Type B pancreatic cell (in vitro differentiated cells): ENCODE data around the gene PRKD1. TPM values are rescaled to one million over a fixed set of nuclear protein-coding genes. Genes with fewer than 3 reads are reported as not detected.

Experiments
- DNase-seq: peaks from one replicate; pipeline ENCODE4 v3.0.0; 2021; ENCODE audit warnings: mixed read lengths; ENCODE audit not compliant: unreplicated experiment; ENCODE audit errors: extremely low spot score
- H3K27ac Mint-ChIP-seq: 2 replicates; pipeline ENCODE4 v1.8.0; 2021; ENCODE audit warnings: mild to moderate bottlenecking, mixed read lengths
- H3K27me3 Mint-ChIP-seq: 2 replicates; pipeline ENCODE4 v1.8.0; 2021; ENCODE audit warnings: mixed read lengths
- H3K36me3 Mint-ChIP-seq: 2 replicates; pipeline ENCODE4 v1.8.0; 2021; ENCODE audit warnings: mixed read lengths
- H3K4me1 Mint-ChIP-seq: one replicate; pipeline ENCODE4 v1.8.0; 2021; ENCODE audit warnings: mixed read lengths; ENCODE audit not compliant: unreplicated experiment
- H3K4me3 Mint-ChIP-seq: 2 replicates; pipeline ENCODE4 v1.8.0; 2021; ENCODE audit warnings: mild to moderate bottlenecking, mixed read lengths
- H3K9me3 Mint-ChIP-seq: 2 replicates; pipeline ENCODE4 v1.8.0; 2021; ENCODE audit warnings: mixed read lengths
- total RNA-seq: library from RNA; stranded (reverse); gene quantifications from 2 replicates; pipeline ENCODE4 v1.2.1, GENCODE V29; 2021; ENCODE audit warnings: low replicate concordance
- TF ChIP-seq, protein P1 (sequence below): fragments of 200-600 bp; sonication (generic); conservative IDR thresholded peaks from 2 replicates; pipeline ENCODE4 v1.5.0; 2021; ENCODE audit warnings: antibody characterized with exemption, mild to moderate bottlenecking

PRKD1 gene
- total RNA-seq, 1 donor from 2014 or later: 16.3 TPM

- TF ChIP-seq, protein P1, sequence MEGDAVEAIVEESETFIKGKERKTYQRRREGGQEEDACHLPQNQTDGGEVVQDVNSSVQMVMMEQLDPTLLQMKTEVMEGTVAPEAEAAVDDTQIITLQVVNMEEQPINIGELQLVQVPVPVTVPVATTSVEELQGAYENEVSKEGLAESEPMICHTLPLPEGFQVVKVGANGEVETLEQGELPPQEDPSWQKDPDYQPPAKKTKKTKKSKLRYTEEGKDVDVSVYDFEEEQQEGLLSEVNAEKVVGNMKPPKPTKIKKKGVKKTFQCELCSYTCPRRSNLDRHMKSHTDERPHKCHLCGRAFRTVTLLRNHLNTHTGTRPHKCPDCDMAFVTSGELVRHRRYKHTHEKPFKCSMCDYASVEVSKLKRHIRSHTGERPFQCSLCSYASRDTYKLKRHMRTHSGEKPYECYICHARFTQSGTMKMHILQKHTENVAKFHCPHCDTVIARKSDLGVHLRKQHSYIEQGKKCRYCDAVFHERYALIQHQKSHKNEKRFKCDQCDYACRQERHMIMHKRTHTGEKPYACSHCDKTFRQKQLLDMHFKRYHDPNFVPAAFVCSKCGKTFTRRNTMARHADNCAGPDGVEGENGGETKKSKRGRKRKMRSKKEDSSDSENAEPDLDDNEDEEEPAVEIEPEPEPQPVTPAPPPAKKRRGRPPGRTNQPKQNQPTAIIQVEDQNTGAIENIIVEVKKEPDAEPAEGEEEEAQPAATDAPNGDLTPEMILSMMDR: no peak
- DNase-seq: no peak
- H3K9me3 Mint-ChIP-seq: no peaks in the 10 kb centered on the region
- no peak overlapping the region for H3K4me3 Mint-ChIP-seq
- H3K27ac Mint-ChIP-seq: no peak overlapping the region
- H3K27me3 Mint-ChIP-seq: no peaks in the 10 kb centered on the region
- no peaks in the 10 kb centered on the region for H3K4me1 Mint-ChIP-seq
- H3K36me3 Mint-ChIP-seq: peaks cover 8% of the 10 kb centered on the region
These were observed 310.7 kb downstream of the PRKD1 start for GRCh38 chr14:29616922-29617321.

- Mint-ChIP-seq H3K27ac (no peak overlapping the region), H3K4me3 (no peak overlapping the region), H3K27me3 (no peaks in the 10 kb centered on the region), H3K36me3 (no peaks in the 10 kb centered on the region), H3K9me3 (no peaks in the 10 kb centered on the region), H3K4me1 (no peaks in the 10 kb centered on the region)
- DNase-seq: no peak
- TF ChIP-seq, protein P1: no peak
These were observed 318.8 kb downstream of the PRKD1 start for GRCh38 chr14:29608861-29609260.

DNA sequence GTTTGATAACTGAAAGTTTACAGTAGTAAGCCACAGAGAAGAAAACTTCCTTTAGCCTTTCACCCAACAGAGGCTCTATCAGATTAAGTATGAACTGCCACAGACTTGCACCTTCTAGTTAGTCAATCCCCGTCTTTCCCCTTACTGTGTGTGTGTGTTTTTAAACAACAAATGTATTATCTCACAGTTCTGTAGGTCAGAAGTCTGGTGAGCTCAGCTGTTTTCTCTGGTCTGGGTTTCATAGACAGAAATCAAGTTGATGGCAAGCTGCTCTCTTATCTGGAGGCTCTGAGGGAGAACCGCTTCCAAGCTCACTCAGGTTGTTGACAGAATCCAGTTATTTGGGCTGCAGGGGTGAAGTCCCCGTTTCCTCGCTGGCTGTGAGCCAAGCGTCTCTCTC lies 320.5 kb downstream of the PRKD1 start:
- DNase-seq: no peak
- no peaks in the 10 kb centered on the region for H3K27me3 Mint-ChIP-seq
- H3K4me1 Mint-ChIP-seq: no peaks in the 10 kb centered on the region
- H3K27ac Mint-ChIP-seq: no peak overlapping the region
- H3K9me3 Mint-ChIP-seq: no peaks in the 10 kb centered on the region
- TF ChIP-seq, protein P1: no peak
- H3K4me3 Mint-ChIP-seq: no peak overlapping the region
- no peaks in the 10 kb centered on the region for H3K36me3 Mint-ChIP-seq

DNA sequence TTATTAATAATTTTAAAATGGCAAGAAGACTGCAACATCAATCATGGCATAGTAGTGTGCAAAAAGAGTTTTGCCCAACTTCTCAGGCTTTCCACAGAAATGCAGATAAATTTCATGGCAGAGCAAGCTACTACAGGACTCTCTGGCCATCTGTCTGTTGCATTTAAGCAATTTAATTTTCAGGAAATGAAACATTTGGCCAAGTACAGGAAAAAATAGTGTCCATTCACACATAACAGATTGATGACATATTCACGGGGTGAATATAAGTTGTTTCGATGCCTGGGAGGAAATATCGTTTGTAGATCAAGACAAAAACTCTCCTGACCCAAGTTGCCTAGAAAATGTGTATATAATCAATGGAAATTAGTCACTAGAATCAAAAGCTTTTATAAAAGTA lies 324.0 kb downstream of the PRKD1 start:
- TF ChIP-seq, protein P1: no peak
- H3K27me3 Mint-ChIP-seq: no peaks in the 10 kb centered on the region
- peaks cover 10% of the 10 kb centered on the region for H3K4me1 Mint-ChIP-seq
- no peak overlapping the region for H3K27ac Mint-ChIP-seq
- no peaks in the 10 kb centered on the region for H3K36me3 Mint-ChIP-seq
- H3K9me3 Mint-ChIP-seq: no peaks in the 10 kb centered on the region
- DNase-seq: no peak
- no peak overlapping the region for H3K4me3 Mint-ChIP-seq

DNA sequence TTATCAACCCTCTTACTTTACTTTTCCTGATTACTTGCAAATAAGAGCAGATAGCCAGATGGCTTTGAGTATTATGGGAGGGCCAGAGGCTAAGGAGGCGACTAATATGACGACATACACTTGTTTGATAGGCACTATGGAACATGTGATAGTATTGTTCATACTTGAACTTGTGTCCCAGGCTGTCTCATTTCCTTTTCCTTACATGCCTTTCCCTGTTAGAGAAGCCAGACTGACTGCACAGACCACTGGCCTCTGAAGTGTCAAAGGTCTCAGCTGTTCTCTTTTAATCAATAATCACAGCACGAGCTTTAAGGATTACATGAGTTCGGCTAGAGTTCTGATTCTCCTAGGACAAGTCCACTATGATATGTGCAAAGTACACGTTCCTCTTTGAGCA lies 326.0 kb downstream of the PRKD1 start:
- TF ChIP-seq, protein P1: no peak
- no peaks in the 10 kb centered on the region for H3K36me3 Mint-ChIP-seq

More for the DNA sequence above, 326.0 kb downstream of the PRKD1 start:
- H3K4me3 Mint-ChIP-seq: no peak overlapping the region
- H3K9me3 Mint-ChIP-seq: no peaks in the 10 kb centered on the region
- DNase-seq: no peak
- no peaks in the 10 kb centered on the region for H3K27me3 Mint-ChIP-seq
- peaks cover 10% of the 10 kb centered on the region for H3K4me1 Mint-ChIP-seq
- no peak overlapping the region for H3K27ac Mint-ChIP-seq
